ENCODE data around the gene ZNF524.
A peak's percentile ranks its signal among the peaks of the same experiment; 100 is the strongest.

ZNF524 gene

DNA sequence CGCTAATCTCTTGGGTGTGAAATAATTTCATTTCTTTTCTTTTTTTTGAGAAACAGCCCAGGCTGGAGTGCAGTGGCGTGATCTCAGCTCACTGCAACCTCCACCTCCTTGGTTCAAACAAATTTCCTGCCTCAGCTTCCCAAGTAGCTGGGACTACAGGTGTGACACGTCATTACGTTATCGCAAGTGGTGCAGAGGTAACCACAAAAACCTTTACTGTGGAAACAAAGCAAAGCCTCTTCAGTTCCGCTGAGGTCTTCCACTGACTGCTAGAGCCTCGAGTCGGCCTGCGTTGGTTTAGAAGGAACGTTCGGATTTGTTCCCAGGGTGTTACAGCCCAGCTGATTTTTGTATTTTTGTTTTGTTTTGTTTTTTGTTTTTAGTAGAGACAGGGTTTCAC lies 26.3 kb downstream of the ZNF524 start:
- DNase-seq: peak; percentile 34
- Mint-ChIP-seq H3K4me1 (peaks cover 35% of the 10 kb centered on the region), H3K9me3 (no peaks in the 10 kb centered on the region), H3K4me3 (peak overlapping the region; percentile 42), H3K27me3 (peaks cover 1% of the 10 kb centered on the region), H3K36me3 (ENCODE audit: low read depth) (no peaks in the 10 kb centered on the region), H3K27ac (peak overlapping the region; percentile 33)
- ATAC-seq: peak; percentile 70

DNA sequence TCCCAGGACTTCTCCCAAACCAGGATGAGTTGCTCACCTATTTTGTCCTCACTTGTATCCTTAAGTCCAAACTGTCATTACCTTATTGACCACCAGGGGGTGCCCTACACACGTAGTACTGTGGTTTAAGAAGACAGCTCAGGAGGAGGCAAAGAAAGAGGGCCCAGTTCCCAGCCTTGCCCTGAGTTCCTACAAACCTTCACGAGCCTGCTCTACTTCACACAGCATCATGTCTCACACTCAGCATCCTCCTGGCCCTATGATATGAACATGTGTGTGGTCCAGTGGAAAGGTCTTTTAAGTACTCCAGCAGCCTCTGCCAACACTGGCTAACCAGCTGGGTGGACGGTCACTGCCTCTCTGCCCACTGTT lies 32.4 kb downstream of the ZNF524 start:
- peak overlapping the region; percentile 16 for H3K4me3 Mint-ChIP-seq
- peak; percentile 41 for ATAC-seq
- H3K36me3 Mint-ChIP-seq (ENCODE audit: low read depth): peaks cover 12% of the 10 kb centered on the region

DNA sequence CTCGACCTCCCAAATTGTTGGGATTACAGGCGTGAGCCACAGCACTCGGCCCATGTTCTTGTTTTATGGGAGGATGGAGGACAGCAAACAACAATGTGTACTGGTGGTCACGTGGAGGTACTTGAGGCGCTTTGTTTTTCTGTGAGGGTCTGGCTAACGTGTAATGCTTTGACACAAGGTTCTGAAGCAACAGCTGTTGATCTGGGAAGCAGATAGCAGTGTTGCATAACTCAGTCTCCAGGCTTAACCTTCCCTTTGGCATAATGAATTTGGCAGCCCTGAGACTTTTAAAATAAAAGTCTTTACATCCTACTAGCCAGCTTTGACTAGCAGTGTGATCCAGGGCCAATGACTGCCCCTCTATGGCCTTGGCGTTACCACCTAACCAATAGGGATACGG lies 33.8 kb downstream of the ZNF524 start:
- ATAC-seq (no peak), DNase-seq (no peak)
- Mint-ChIP-seq H3K27me3 (no peaks in the 10 kb centered on the region), H3K4me3 (peak overlapping the region; percentile 99), H3K9me3 (no peaks in the 10 kb centered on the region), H3K36me3 (ENCODE audit: low read depth) (peaks cover 21% of the 10 kb centered on the region), H3K27ac (peak overlapping the region; percentile 100), H3K4me1 (peaks cover 52% of the 10 kb centered on the region)

More for the DNA sequence above, 32.4 kb downstream of the ZNF524 start:
- Mint-ChIP-seq H3K27me3 (no peaks in the 10 kb centered on the region), H3K27ac (peak overlapping the region; percentile 44), H3K9me3 (no peaks in the 10 kb centered on the region), H3K4me1 (peaks cover 41% of the 10 kb centered on the region)
- DNase-seq: peak; percentile 89

DNA sequence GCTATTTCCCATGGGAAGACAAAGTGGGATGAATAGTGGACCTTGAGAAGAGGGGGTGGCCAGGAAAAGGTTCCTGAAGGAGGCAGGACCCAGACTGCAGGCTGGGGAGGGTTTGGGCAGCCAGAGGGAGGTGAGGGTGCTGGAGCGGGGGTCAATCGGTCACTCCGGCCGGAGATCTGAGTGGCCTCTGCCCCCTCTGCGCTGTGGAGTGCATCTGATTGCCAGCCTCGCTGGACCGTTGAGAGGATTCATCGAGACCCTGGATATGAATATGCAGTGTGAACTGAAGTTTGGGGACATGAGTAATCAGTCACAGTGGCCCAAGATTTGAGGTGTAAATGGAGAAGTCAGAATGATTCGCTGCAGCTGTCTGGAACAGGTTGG lies 35.2 kb downstream of the ZNF524 start:
- Mint-ChIP-seq H3K4me1 (peaks cover 67% of the 10 kb centered on the region), H3K9me3 (no peaks in the 10 kb centered on the region)

DNA sequence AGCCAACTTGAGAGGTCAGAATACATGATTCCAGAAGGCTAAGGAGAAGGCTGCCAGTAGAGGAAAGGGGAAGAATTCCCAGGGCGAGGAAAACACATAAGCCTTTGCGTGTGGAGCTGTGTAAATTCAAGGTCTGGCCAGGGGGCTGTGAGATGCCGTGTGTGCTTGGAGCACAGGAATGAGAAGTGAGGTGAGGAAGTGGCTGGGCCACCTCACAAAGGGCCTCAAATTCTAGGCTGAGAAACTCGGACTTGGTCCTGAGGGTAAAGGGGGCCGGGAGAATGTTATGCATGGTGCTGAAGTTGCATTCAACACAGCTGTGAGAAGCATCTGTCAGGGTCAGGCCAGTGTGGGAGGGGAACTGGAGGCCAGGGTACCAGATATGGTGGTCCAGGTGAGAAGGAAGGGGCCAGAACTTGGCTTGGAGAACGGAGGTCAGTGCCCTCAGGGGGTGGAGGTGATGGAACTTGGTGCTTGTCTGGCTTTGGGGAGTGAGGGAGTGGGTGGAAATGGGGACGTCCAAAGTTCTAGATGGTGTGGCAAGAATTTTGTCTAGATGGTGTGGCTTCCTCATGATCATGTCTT lies 35.9 kb downstream of the ZNF524 start:
- Mint-ChIP-seq H3K27ac (peak overlapping the region; percentile 100), H3K9me3 (no peaks in the 10 kb centered on the region)
- ATAC-seq: no peak

More for the DNA sequence above, 35.2 kb downstream of the ZNF524 start:
- H3K27ac Mint-ChIP-seq: peak overlapping the region; percentile 100
- DNase-seq (no peak), ATAC-seq (peak; percentile 1)
- H3K27me3 Mint-ChIP-seq: no peaks in the 10 kb centered on the region
- peaks cover 32% of the 10 kb centered on the region for H3K36me3 Mint-ChIP-seq (ENCODE audit: low read depth)
- H3K4me3 Mint-ChIP-seq: peak overlapping the region; percentile 99

DNA sequence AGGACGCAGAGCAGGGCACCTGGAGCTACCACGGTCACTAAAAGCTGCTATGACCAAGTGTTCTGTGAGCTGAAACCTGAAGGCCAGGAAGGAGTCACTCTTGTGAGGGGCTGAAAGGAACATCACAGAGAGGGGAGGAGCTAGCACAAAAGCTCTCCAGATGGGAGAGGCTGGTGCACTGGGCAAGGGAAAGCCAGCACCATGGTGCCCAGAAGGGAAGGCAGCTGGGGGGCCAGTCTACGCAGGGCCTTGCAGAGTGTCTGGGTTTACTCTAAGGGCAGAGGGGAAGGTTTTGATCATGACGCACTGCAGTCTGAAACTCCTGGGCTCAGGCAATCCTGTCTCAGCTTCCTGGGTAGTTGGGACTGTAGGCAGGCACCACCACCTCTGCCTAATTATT lies 36.6 kb downstream of the ZNF524 start:
- ATAC-seq: no peak
- Mint-ChIP-seq H3K36me3 (ENCODE audit: low read depth) (peaks cover 37% of the 10 kb centered on the region), H3K27ac (peak overlapping the region; percentile 100), H3K9me3 (no peaks in the 10 kb centered on the region), H3K27me3 (no peaks in the 10 kb centered on the region), H3K4me3 (peak overlapping the region; percentile 99), H3K4me1 (peaks cover 71% of the 10 kb centered on the region)
- DNase-seq: no peak

More for the DNA sequence above, 35.9 kb downstream of the ZNF524 start:
- Mint-ChIP-seq H3K4me3 (peak overlapping the region; percentile 99), H3K4me1 (peaks cover 70% of the 10 kb centered on the region), H3K27me3 (no peaks in the 10 kb centered on the region), H3K36me3 (ENCODE audit: low read depth) (peaks cover 35% of the 10 kb centered on the region)
- DNase-seq: no peak

DNA sequence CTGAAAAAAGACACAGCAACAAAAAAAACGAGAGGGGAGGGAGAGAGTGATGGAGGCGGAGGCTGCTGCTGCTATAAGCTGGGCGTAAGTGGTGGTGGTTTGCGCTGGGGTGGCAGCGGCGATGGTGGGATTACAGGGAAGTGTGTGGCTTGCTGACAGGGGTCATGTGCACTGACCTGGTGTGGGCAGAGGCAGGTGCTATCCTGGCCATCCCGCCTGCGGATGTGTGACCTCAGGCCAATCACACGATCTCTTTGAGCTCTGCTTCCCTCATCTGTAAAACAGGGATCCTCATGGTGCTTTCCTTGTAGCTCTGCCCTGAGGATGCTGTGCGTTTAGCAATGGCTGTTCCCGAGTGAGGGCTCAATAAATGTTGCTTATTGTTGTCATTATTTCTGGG lies 37.4 kb downstream of the ZNF524 start:
- no peaks in the 10 kb centered on the region for H3K9me3 Mint-ChIP-seq

DNA sequence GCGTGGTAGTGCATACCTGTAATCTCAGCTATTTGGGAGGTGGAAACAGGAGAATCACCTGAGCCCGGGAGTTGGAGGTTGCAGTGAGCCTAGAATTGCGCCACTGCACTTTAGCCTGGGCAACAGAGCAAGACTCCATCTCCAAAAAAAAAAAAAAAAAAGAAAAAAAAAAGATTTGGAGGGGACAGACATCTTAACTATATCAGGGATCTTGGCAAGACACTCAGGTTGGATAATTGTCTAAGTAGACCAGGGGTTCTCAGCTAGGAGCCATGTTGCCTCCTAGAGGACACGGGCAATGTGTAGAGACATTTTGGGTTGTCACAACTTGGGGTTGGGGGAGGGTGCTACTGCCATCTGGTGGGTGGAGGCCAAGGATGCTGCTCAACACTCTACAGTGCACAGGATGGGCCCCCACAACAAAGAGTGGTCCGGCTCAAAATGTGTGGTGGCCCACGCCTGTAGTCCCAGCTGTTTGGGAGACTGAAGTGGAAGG lies 38.8 kb downstream of the ZNF524 start:
- peak overlapping the region; percentile 60 for H3K4me3 Mint-ChIP-seq
- H3K4me1 Mint-ChIP-seq: peaks cover 71% of the 10 kb centered on the region
- DNase-seq (peak; percentile 72), ATAC-seq (no peak)
- H3K9me3 Mint-ChIP-seq: no peaks in the 10 kb centered on the region
- peaks cover 47% of the 10 kb centered on the region for H3K36me3 Mint-ChIP-seq (ENCODE audit: low read depth)
- peak overlapping the region; percentile 94 for H3K27ac Mint-ChIP-seq
- H3K27me3 Mint-ChIP-seq: peaks cover 2% of the 10 kb centered on the region

More for the DNA sequence above, 37.4 kb downstream of the ZNF524 start:
- H3K27ac Mint-ChIP-seq: peak overlapping the region; percentile 100
- peaks cover 67% of the 10 kb centered on the region for H3K4me1 Mint-ChIP-seq
- peak overlapping the region; percentile 37 for H3K4me3 Mint-ChIP-seq
- ATAC-seq (no peak), DNase-seq (no peak)
- H3K36me3 Mint-ChIP-seq (ENCODE audit: low read depth): peaks cover 40% of the 10 kb centered on the region
- no peaks in the 10 kb centered on the region for H3K27me3 Mint-ChIP-seq

DNA sequence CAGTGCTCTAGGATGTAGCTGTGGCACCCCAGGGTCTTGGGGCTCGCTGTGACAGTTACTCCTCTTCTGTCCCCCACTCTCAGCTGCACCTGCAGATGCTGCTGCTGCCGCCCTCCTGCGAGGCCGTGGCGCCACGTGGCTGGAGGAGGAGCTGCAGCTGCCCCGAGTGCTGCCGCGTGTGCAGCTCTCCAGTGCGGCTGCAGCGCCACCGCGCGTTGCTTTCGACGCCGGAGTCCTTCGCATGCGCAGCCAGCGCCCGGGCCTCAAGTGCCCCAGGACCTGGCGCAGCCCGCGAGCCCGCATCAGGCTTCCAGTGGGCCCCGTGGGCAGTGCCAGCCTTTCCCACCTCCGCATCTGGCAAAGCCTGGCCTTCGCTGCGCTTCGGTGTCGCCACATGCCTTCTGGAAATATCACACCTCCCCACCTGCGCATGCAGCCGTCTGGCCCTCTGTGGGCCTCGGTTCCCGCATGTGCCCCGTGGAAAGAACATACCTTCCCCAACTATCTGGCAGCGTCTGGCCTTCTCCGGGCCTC lies 40.0 kb downstream of the ZNF524 start:
- DNase-seq (peak; percentile 73), ATAC-seq (peak; percentile 7)
- Mint-ChIP-seq H3K36me3 (ENCODE audit: low read depth) (peaks cover 50% of the 10 kb centered on the region), H3K27ac (peak overlapping the region; percentile 94), H3K4me3 (peak overlapping the region; percentile 82), H3K4me1 (peaks cover 74% of the 10 kb centered on the region), H3K27me3 (peaks cover 2% of the 10 kb centered on the region), H3K9me3 (no peaks in the 10 kb centered on the region)

DNA sequence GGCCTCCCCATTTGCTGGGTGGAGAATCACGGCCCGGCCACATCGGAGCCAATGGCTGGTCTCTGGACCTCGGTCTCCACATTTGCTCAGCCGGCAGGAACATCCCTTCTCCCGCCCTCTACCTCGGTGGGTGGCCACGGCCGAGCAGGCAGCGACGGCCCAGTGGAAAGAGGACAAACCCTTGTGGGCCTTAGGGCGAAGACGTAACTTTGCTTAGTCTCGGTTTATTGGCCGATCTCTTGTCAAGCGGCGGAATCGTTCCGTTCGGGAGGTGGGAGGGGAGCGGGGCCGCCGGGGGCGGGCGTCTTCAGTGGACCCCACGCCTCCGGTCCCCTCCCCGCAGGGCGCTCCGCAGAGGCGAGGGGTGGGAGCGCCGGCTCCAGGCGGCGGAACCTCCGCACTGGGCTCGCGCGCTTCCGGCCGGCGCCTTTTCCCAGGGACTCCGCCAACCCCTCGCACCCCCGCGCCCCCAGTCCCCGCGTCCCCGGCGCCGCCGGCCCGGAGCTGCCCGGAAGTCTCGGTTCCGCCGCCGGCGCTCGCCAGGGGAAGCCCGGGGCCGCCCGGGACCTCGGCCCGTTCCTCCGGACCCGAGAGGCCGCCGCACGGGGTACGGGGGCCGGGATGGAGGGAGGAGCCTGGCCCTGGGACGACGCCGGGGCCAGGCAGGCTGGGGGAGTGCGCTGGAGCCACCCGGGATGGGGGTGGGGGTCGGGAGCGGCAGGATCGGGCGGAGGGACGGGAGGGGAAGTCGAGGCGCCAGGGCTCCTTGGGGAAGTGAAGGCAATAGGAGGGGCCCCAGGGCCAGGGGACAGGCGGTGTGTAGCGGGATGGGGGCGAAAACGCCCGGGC lies 40.7 kb downstream of the ZNF524 start, which contains the start of gene ZNF580:
Gene ZNF580, plus strand, starts transcription at position 426 of the 849 bp plus-strand sequence. CDS start 1,507 bp downstream, outside the sequence.
- H3K27me3 Mint-ChIP-seq: peaks cover 2% of the 10 kb centered on the region
- H3K4me3 Mint-ChIP-seq: peak within 1 kb of the TSS; percentile 94
- H3K4me1 Mint-ChIP-seq: peaks cover 75% of the 10 kb centered on the region
- H3K27ac Mint-ChIP-seq: peak within 1 kb of the TSS; percentile 94
- DNase-seq: peak; percentile 80
- peak; percentile 37 for ATAC-seq
- no peaks in the 10 kb centered on the region for H3K9me3 Mint-ChIP-seq
- peaks cover 52% of the 10 kb centered on the region for H3K36me3 Mint-ChIP-seq (ENCODE audit: low read depth)

DNA sequence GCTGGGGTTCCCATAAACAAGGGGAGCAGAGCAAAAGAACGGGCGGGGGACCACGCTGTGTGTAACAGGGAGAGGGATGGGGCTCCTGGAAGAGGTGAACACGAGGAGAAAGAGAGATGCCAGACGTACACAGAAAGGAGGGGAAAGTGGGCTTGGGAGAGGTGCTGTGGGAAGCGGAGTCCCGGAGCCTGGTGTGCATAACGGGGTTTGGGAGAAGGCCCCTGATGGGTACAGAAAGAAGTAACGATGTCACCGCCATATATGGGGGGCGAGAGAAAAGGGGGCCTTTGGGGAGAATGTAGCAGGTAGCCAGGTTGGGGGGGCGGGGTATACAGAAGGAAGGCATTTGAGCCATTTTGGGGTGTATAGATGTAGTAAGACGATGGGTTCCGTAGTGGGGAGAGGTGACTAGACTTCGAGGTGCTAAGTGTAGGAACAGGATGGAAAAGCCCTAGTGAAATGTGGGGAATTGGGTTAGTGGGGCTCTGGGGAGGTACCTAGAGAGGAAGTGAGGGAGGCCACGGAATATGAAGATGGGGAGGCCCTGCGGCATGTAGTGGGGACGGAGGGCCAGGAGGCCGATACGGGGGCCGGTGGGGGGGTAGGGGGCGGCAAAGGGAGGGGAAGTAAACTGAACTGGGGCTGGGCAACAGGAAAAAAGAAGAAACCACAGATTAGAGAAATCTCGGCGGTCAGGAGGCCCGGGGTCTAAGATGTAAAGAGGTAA lies 41.5 kb downstream of the ZNF524 start:
- ATAC-seq (peak; percentile 1), DNase-seq (no peak)
- peak overlapping the region; percentile 94 for H3K4me3 Mint-ChIP-seq
- H3K27me3 Mint-ChIP-seq: peaks cover 2% of the 10 kb centered on the region
- no peaks in the 10 kb centered on the region for H3K9me3 Mint-ChIP-seq
- peak overlapping the region; percentile 93 for H3K27ac Mint-ChIP-seq
- H3K4me1 Mint-ChIP-seq: peaks cover 70% of the 10 kb centered on the region
- H3K36me3 Mint-ChIP-seq (ENCODE audit: low read depth): peaks cover 53% of the 10 kb centered on the region

DNA sequence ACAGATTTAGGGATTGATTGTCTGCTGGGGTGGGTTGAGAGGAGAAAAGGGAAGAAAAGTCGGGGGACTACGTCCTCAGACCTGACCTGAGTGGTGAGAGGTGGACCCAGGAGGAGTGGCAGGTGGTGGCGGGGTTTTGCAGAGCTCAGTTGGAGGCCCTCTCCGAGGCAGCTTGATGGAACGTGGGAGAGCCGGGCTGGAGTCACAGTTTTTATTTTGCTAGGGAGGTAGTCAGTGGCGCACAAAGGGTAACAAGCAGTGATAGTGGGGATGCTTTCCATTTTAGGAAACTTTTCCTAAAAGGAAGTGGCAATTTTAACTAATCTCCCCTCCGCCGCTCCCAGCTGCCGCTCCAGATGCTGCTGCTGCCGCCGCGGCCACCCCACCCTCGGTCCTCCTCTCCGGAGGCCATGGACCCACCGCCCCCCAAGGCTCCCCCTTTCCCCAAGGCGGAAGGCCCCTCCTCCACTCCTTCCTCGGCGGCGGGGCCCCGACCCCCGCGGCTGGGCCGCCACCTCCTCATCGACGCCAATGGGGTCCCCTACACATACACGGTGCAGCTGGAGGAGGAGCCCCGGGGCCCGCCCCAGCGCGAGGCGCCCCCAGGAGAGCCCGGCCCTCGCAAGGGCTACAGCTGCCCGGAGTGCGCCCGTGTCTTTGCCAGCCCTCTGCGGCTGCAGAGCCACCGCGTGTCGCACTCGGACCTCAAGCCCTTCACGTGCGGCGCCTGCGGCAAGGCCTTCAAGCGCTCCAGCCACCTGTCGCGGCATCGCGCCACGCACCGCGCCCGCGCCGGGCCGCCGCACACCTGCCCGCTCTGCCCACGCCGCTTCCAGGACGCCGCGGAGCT lies 42.3 kb downstream of the ZNF524 start:
- Mint-ChIP-seq H3K9me3 (no peaks in the 10 kb centered on the region), H3K36me3 (ENCODE audit: low read depth) (peaks cover 60% of the 10 kb centered on the region), H3K27ac (peak overlapping the region; percentile 99), H3K27me3 (peaks cover 2% of the 10 kb centered on the region), H3K4me3 (peak overlapping the region; percentile 94), H3K4me1 (peaks cover 70% of the 10 kb centered on the region)
- DNase-seq (peak; percentile 54), ATAC-seq (peak; percentile 18)

DNA sequence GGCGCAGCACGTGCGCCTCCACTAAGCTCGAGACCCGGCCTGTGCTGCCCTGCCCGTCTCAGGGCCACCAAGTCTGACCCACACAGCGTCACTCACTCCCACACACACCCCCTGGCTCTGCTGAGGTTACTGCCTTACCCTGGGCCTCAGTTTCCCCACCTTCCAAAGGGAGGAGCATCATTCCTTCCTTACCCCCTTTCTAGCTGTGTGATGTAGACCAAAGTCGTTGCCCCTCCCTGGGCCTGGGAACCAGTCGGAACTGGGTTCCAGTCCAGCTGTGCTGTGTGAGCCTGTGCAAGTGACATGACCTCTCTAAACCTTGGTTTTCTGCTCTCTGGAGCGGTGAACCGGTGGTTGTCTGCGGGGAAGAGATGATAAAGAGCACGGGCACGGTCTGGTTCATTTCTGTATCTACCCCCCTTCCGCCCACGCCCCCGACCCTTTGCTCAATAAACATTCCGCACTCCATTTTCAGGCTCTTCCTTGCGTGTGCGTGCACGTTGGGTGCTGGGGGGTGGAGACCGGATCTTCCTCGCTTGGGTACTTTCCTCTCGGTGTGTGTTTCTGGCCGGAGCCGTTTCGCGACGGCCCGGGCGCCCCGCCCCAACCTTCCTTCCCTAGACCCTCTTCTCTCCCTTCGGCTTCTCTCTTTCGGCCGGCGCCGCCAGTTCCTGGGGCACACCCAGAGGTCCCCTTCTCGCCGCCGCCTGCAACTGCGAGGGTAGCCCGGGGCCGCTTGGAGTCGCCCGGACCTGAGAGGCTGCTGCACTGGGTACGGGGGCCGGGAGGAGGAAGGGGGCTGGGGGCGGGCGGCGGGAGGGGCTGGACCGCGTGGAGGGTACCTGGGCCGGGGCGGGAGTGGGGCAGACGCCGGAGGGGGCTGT lies 43.2 kb downstream of the ZNF524 start, which contains the start of gene ZNF581:
Gene ZNF581, plus strand, starts transcription at position 647 of the 884 bp plus-strand sequence. CDS start 923 bp downstream, outside the sequence.
- peaks cover 2% of the 10 kb centered on the region for H3K27me3 Mint-ChIP-seq
- no peaks in the 10 kb centered on the region for H3K9me3 Mint-ChIP-seq
- peak within 1 kb of the TSS; percentile 99 for H3K27ac Mint-ChIP-seq
- ATAC-seq (peak; percentile 47), DNase-seq (peak; percentile 84)
- H3K36me3 Mint-ChIP-seq (ENCODE audit: low read depth): peaks cover 53% of the 10 kb centered on the region
- H3K4me1 Mint-ChIP-seq: peaks cover 66% of the 10 kb centered on the region
- H3K4me3 Mint-ChIP-seq: peak within 1 kb of the TSS; percentile 94

All from activated naive CD8-positive, alpha-beta T cell treated with anti-CD3 and anti-CD28 coated beads, Interleukin-2, amount 50 U/mL, for 24 hours (primary cell).